ENCODE results near the gene IRGQ.
"Not testable (repeated sequence)": the region's sequence is repeated elsewhere in the genome, so short reads cannot be mapped to it uniquely, and the experiment has no call there.

Gene IRGQ

GRCh38 chr19:43623889-43624670 lies 28.1 kb upstream of the IRGQ start:
- DNase-seq (ENCODE audit: low read depth in 2 of 2): no peak

GRCh38 chr19:43622956-43623355 lies 27.0 kb upstream of the IRGQ start:
- no peak for DNase-seq (ENCODE audit: low read depth in 2 of 2)

DNA sequence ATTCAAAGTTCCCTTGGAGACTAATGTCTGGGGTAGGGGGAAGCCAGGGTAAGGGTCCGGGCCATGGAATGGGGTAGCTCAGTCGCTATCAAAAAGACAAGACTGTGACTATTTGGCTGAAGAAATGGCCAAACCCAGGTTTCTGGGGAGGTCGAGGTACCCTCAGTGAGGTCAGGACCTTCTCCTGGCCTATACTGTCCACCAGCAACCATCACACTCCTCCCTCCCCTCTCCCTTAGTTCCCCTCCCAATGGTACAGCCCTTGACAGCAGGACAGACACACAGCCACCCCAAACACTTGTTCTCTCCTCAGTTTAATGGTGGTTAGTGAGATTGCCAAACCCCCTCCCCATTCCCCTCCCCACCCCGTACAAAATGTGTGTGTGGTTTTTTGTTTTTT lies 26.1 kb upstream of the IRGQ start:
- no peak for DNase-seq (ENCODE audit: low read depth in 2 of 2)

DNA sequence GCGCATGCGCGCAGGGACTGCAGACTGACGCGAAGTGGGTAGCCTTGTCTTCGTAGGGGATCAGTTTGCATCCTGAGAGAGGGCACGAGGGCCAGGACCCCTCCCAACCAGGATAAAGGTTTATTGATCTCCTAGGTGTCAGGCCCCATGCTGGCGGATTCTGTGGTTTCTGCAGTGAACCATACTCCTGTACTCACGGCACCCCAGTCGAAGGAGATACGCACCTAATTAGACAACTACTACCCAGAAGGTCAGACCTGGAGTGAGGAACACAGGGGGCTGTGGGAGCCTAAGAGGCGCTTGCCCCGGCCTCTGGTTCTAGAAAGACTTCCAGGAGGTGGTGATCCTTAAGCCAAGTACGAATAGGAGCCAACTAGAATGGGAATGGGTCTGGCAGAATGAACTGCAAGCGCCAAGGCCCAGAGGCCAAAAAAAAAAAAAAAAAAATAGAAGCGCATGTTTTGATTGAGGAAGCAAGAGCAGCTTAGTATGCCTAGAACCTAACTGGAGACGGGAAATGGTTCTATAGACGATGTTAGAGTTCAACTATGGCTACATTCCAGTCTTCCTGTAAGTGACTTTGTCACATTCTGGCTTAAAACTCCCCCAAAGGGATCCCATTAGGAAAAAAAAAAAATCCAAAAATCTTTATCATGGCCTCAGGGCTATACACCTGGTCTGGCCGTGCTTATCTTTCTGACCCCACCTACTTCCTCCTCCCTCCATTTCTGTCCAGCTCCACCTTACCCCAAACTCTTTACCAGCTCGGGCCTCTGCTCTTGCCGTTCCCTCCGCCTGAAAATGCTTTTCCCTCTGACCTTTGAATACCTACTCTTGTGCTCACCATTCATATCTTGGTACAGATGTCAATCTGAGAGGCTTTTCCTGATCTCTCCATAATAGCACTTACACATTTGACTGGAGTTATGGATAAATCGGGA lies 24.4 kb upstream of the IRGQ start:
- peak in 1 of 2 donors; percentile 66 for DNase-seq (ENCODE audit: low read depth in 2 of 2)

DNA sequence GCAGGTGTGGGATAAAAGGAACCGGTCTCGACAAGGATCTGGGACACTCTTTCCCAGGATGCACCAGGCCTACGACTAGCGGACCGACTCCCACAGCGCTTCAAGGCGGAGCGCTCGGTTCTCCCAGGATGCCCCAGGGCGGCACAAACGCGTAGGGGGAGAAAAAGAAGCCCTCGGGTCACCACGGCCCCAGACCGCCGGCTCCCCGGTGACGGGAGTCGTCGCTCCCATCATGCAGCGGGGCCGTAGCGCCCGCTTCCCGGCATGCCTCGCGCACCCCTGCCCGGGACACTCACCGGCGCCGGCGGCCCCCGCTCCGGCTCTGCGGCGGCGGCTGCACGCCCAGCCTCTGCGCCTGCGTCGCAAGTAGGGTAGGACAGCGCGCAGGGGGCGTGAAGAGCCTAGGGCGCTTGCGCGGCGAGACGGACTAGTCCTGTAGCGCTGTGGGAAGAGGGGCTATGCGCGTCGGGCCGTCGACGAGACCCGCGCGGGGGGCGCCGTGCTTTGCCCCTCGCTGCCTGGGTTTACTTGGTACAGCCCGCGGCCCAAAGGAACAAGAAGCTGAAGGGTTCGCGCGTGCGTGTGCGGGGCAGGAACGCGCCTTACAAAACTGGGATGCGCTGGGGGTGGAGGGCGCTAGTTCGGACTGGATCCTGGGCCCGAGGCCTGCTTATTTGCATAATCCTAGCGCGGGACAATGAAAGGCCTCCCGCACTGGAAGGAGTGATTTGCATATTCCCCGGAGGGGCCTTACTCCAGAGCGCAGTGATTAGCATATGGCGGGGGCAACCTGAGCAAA lies 23.5 kb upstream of the IRGQ start, which contains the start of gene ZNF428:
TSS of gene ZNF428 (minus strand) at position 368 of the 799 bp plus-strand sequence. CDS start 5,325 bp downstream, outside the sequence.
- peak; percentile 78 to 81 for DNase-seq (ENCODE audit: low read depth in 2 of 2)

DNA sequence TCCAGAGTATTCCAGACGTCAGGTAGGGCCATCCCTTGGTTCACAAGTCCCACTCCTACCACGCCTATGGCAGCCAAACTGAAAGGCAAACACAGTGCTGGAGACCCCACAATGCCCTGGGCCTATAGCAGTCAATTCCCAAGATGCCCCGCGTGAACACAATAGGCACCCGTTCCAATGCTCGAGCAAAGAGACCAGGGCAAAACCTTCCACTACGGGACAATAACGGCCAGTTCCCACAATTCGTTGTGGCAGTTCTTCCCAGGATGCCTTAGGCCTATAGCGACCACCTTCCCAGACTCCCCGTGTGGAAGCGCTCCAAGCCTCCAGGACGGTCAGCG lies 23.0 kb upstream of the IRGQ start:
- no peak for DNase-seq (ENCODE audit: low read depth in 2 of 2)

GRCh38 chr19:43616954-43617353 lies 21.0 kb upstream of the IRGQ start:
- DNase-seq (ENCODE audit: low read depth in 2 of 2): no peak

GRCh38 chr19:43616306-43616705 lies 20.4 kb upstream of the IRGQ start:
- no peak for DNase-seq (ENCODE audit: low read depth in 2 of 2)

GRCh38 chr19:43612374-43612773 lies 16.4 kb upstream of the IRGQ start:
- DNase-seq (ENCODE audit: low read depth in 2 of 2): no peak

GRCh38 chr19:43611788-43612187 lies 15.9 kb upstream of the IRGQ start, which contains the start of gene SRRM5:
TSS of gene SRRM5 (plus strand) at chr19:43612088. CDS start at chr19:43612122, 34 bp downstream.
- DNase-seq (ENCODE audit: low read depth in 2 of 2): no peak

- no peak for DNase-seq (ENCODE audit: low read depth in 2 of 2)
Measured at GRCh38 chr19:43610493-43610892, 14.6 kb upstream of the IRGQ start.

DNA sequence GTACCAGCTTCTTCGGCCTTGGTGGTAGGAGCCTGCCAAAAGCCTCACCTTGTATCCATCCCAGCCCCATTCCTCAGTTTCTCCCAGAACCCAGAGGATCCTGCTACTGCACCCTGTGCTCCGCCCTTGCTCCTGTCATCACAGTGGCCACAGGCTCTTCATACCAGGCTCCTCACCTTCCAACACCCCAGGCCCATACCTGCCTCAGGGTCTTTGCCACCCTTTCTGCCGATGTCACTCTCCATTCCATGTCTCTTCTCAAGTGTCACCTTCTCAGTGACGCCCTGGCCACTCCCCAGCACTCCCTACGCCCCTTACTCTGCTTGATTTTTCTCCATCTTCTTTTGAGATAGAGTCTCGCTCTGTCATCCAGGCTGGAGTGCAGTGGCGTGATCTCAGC lies 13.9 kb upstream of the IRGQ start:
- DNase-seq (ENCODE audit: low read depth in 2 of 2): no peak

DNA sequence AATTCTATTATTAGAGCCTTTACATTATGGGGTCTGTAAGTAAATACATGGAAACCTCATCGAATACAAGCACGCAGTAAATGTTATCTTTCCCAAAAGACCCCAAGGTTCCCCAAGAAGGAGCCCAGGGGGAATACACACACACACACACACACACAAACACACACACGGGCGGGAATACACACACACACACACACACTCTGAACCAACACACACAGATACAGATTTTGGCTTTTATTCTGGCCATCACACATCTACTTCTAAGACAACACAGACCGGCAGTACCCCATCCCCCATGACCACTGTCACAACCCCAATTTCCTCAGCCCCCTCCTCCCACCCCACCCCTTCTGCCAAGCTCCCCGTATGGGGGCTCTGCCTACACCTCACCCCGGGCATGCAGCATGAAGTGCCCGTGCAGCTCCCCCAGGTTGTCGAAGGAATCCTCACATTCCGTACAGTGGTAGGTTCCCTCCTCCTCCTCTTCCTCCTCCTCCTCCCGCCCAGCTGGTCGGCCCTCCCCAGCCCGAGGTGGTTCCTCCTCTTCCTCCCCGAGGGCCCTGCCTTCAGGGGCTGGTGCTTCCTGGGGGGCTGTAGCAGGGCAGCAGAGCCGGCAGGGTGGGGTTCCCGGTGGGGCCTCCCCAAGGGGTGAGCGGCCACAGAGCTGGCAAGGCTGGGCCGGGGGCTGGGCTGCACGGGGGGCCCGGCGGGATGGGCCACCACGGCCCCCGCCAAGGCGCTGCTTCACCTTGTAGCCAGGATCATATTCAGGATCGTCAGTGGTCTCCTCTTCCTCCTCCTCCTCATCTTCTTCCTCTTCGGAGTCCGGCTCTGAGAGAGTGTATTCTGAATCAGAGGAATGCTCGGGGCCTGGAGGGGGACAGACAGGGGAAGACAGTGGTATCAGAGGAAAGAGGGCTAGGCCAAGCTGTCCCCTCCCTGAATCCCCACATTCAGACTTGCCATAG lies 11.6 kb upstream of the IRGQ start:
- DNase-seq (ENCODE audit: low read depth in 2 of 2): no peak

GRCh38 chr19:43606569-43607229 lies 10.8 kb upstream of the IRGQ start:
- DNase-seq (ENCODE audit: low read depth in 2 of 2): no peak

- no peak for DNase-seq (ENCODE audit: low read depth in 2 of 2)
Measured at GRCh38 chr19:43605875-43606568, 10.1 kb upstream of the IRGQ start.

DNA sequence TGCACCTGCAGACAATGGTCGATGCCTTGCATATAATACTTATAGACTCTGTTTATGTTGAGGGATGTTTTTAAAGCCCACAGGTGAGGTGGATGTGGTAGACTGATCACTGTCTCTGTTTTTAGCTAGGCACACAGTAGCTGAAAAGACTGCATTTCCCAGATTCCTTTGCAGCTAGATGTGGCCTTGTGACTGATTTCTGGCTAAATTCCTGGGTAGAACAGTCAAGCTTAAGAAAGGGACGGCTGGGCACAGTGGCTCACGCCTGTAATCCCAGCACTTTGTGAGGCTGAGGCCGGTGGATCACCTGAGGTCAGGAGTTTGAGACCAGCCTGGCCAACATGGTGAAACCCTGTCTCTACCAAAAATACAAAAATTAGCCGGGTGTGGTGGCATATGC lies 4.4 kb upstream of the IRGQ start:
- not testable (repeated sequence) for DNase-seq (ENCODE audit: low read depth in 2 of 2)

DNA sequence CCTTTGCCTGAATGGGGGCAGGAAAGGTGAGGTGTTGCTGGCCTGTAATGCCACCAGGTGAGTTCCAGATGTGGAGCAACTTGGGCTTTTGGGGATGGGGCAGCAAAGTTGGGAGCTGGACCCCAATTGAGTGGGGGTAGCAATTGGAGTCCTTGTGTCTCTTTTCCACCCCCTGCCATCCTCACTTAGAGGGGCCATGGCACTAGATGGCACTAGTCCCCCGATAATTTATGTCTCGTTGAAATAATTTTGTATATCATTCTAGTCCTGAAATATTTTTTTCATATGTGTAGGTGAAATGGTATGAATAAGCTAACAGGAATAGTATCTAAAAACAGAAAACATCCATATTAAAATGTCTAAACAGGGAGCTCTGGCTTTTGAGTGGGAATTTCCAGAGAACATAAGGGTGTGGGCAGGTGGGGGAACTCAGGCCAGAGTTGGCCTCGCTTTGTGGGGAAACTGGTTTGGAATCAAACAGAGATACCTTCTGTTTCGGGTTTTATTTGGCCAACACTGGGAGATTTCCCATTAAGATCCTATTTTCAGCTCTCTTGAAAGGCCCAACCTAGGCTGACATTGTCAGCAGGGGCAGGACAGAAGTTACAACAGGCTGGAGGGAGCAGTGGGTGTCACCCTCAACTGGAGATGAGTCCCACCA lies 3.8 kb upstream of the IRGQ start:
- no peak for DNase-seq (ENCODE audit: low read depth in 2 of 2)

GRCh38 chr19:43598445-43599240 lies 2.7 kb upstream of the IRGQ start:
- DNase-seq (ENCODE audit: low read depth in 2 of 2): no peak
